CD4-positive, alpha-beta T cell treated with Interleukin-4 for 4 hours (primary cell): ENCODE data around the gene SEMA4G.

Experiments used
- DNase-seq: peaks from one replicate; pipeline ENCODE4 v3.0.0-alpha.2; 2020

The SEMA4G gene

GRCh38 chr10:100969187-100970075 is at the start of gene SEMA4G:
SEMA4G (plus strand) TSS chr10:100969504; CDS start chr10:100972913, 3,409 bp downstream.
- DNase-seq = peak; percentile 3

GRCh38 chr10:100923580-100923979 is 45.7 kb upstream of the SEMA4G start:
- no peak for DNase-seq

GRCh38 chr10:100927266-100927665 is 42.0 kb upstream of the SEMA4G start:
- DNase-seq = no peak

GRCh38 chr10:100928039-100928438 is 41.3 kb upstream of the SEMA4G start:
- DNase-seq = no peak

- DNase-seq = no peak
Measured at GRCh38 chr10:100930368-100930767, 38.9 kb upstream of the SEMA4G start.

GRCh38 chr10:100934084-100934659 is 35.1 kb upstream of the SEMA4G start:
- DNase-seq = peak; percentile 5

- no peak for DNase-seq
Measured at GRCh38 chr10:100939763-100940344, 29.4 kb upstream of the SEMA4G start.

- no peak for DNase-seq
Measured at GRCh38 chr10:100942229-100942628, 27.1 kb upstream of the SEMA4G start.

- no peak for DNase-seq
Measured at GRCh38 chr10:100943508-100943907, 25.8 kb upstream of the SEMA4G start.

GRCh38 chr10:100945754-100946153 is 23.6 kb upstream of the SEMA4G start:
- no peak for DNase-seq

- no peak for DNase-seq
Measured at GRCh38 chr10:100948916-100949315, 20.4 kb upstream of the SEMA4G start.

GRCh38 chr10:100960251-100960650 is 9.1 kb upstream of the SEMA4G start:
- DNase-seq = no peak

- no peak for DNase-seq
Measured at GRCh38 chr10:100962351-100963080, 6.8 kb upstream of the SEMA4G start.

GRCh38 chr10:100963826-100964225 is 5.5 kb upstream of the SEMA4G start:
- no peak for DNase-seq

GRCh38 chr10:100965820-100966219 is 3.5 kb upstream of the SEMA4G start:
- DNase-seq = no peak

GRCh38 chr10:100966887-100967286 is 2.4 kb upstream of the SEMA4G start:
- DNase-seq = no peak

- DNase-seq = no peak
Measured at GRCh38 chr10:100967332-100967731, 2.0 kb upstream of the SEMA4G start.

GRCh38 chr10:100968062-100968736 is 1.1 kb upstream of the SEMA4G start:
- no peak for DNase-seq

- DNase-seq = no peak
Measured at GRCh38 chr10:100968863-100969186, 479 bp upstream of the SEMA4G start.

- peak; percentile 25 for DNase-seq
Measured at GRCh38 chr10:100970076-100970913, 991 bp downstream of the SEMA4G start.

- no peak for DNase-seq
Measured at GRCh38 chr10:100970914-100971811, 1.9 kb downstream of the SEMA4G start.
